ENCODE measurements around the gene EVC. TPM values are rescaled to one million over a fixed set of nuclear protein-coding genes. Genes with fewer than 3 reads are reported as not detected.

EVC gene
- polyA plus RNA-seq, 2 donors, result 2.0 to 4.0 TPM

DNA sequence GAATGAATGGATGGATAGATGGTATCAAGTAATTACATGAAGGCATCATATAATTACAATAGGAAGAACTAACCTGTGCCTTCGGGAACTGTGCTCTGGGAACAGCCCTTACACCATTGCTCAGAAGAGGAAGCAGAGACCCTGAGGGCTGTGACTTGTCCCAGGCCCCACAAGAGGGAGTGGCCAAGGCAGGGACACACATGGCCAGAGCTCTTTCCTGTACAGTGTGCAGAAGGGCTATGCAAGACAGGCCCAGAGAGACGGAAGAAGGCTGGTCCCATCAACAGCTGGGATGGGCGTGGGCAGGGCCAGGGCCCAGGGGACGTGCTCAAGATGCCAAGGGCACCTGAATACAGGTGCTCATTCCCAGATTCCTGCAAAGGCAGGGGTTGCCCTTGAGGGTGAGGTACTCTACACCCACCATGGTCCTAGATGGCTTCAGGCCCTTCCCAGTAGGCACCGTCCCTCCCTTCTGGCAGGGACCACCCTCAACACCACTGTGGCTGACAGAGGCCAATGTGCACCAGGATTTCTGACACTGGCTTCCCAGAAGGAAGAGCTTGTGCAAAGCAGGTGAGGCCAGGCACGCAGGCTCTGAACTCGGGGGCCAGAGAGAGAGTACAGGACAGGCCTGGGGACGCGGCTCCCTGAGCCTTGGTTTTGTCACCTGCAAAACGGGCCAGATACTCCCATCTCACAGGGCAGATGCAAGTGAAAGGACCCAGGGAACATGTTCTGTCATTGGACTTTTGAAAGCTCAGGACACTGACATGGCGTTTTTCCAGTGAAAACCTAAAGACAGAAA, 4.3 kb upstream of the EVC start:
- WGBS, 2 donors, result 89% methylated on average over 11 of the region's 11 CpGs
- H3K27ac ChIP-seq (ENCODE audit: low read depth in 2 of 2, low read length in 1 of 2), result no peak overlapping the region
- H3K36me3 ChIP-seq (ENCODE audit: control insufficient read depth in 2 of 2, insufficient read depth in 2 of 2, low read length in 1 of 2), result peaks cover 0 to 2% of the 10 kb centered on the region in 2 donors
- no peaks in the 10 kb centered on the region for H3K9me3 ChIP-seq (ENCODE audit: control insufficient read depth in 2 of 2, insufficient read depth in 1 of 2, low read depth in 1 of 2, low read length in 1 of 2)
- no peaks in the 10 kb centered on the region for H3K27me3 ChIP-seq (ENCODE audit: control insufficient read depth in 1 of 2, insufficient read depth in 2 of 2, low read length in 2 of 2)
- peaks cover 7 to 13% of the 10 kb centered on the region in 2 donors for H3K4me1 ChIP-seq (ENCODE audit: control insufficient read depth in 2 of 2, insufficient read depth in 2 of 2, low read length in 1 of 2)
- no peak overlapping the region for H3K4me3 ChIP-seq (ENCODE audit: low read depth in 1 of 2, low read length in 2 of 2)

- Histone ChIP-seq H3K36me3 (ENCODE audit: control insufficient read depth in 2 of 2, insufficient read depth in 2 of 2, low read length in 1 of 2) (peaks cover 0 to 2% of the 10 kb centered on the region in 2 donors), H3K4me1 (ENCODE audit: control insufficient read depth in 2 of 2, insufficient read depth in 2 of 2, low read length in 1 of 2) (peaks cover 10 to 20% of the 10 kb centered on the region in 2 donors), H3K4me3 (ENCODE audit: low read depth in 1 of 2, low read length in 2 of 2) (peak overlapping the region; percentile 59), H3K27ac (ENCODE audit: low read depth in 2 of 2, low read length in 1 of 2) (no peak overlapping the region), H3K9me3 (ENCODE audit: control insufficient read depth in 2 of 2, insufficient read depth in 1 of 2, low read depth in 1 of 2, low read length in 1 of 2) (no peaks in the 10 kb centered on the region), H3K27me3 (ENCODE audit: control insufficient read depth in 1 of 2, insufficient read depth in 2 of 2, low read length in 2 of 2) (no peaks in the 10 kb centered on the region)
- WGBS, 2 donors, result 45 to 51% methylated on average over 5 of the region's 5 CpGs
Measured at GRCh38 chr4:5707366-5707765, 3.6 kb upstream of the EVC start.

DNA sequence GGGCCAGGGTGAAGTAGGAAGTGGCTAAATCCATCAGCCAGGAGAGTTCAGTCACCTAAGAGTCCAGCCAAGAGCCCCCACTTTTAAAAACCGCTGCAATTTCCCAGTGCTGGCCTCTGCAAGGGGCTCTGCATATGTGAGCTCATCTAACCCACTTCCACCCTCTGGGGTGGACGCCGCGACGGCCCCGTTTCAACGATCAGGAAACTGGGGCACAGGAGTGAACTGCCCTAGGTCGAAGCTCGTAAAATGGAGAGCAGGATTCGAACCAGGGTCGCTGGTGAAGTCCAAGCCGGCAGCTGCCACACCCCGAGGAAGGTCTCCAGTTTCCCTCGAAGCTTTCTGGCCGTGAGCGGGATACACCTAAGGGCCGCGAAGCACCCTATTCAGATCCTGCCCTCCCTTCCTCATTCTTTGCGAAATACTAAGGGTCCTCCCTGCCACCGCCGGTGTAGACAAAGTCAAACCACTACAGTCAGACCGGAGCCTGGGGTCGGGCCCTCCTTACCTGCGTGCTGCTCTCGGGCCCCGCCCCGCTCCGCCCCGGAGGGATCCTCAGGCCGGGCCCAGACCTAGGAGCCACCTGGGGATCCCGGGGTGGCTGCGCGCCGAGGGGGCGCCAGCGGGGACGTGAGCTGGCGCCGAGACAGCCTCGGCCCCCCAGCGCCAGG, 3.1 kb upstream of the EVC start:
- H3K27ac ChIP-seq (ENCODE audit: low read depth in 2 of 2, low read length in 1 of 2), result peak overlapping the region; percentile 44 to 82
- H3K9me3 ChIP-seq (ENCODE audit: control insufficient read depth in 2 of 2, insufficient read depth in 1 of 2, low read depth in 1 of 2, low read length in 1 of 2), result no peaks in the 10 kb centered on the region
- no peaks in the 10 kb centered on the region for H3K27me3 ChIP-seq (ENCODE audit: control insufficient read depth in 1 of 2, insufficient read depth in 2 of 2, low read length in 2 of 2)
- peak overlapping the region; percentile 59 for H3K4me3 ChIP-seq (ENCODE audit: low read depth in 1 of 2, low read length in 2 of 2)
- H3K4me1 ChIP-seq (ENCODE audit: control insufficient read depth in 2 of 2, insufficient read depth in 2 of 2, low read length in 1 of 2), result peaks cover 11 to 21% of the 10 kb centered on the region in 2 donors
- 2 to 3% methylated on average over 41 of the region's 41 CpGs for whole genome bisulfite sequencing, 2 donors
- H3K36me3 ChIP-seq (ENCODE audit: control insufficient read depth in 2 of 2, insufficient read depth in 2 of 2, low read length in 1 of 2), result peaks cover 0 to 2% of the 10 kb centered on the region in 2 donors

- Histone ChIP-seq H3K4me3 (ENCODE audit: low read depth in 1 of 2, low read length in 2 of 2) (peak within 1 kb of the TSS; percentile 59), H3K27me3 (ENCODE audit: control insufficient read depth in 1 of 2, insufficient read depth in 2 of 2, low read length in 2 of 2) (no peaks in the 10 kb centered on the region), H3K4me1 (ENCODE audit: control insufficient read depth in 2 of 2, insufficient read depth in 2 of 2, low read length in 1 of 2) (peaks cover 11 to 21% of the 10 kb centered on the region in 2 donors), H3K9me3 (ENCODE audit: control insufficient read depth in 2 of 2, insufficient read depth in 1 of 2, low read depth in 1 of 2, low read length in 1 of 2) (no peaks in the 10 kb centered on the region), H3K27ac (ENCODE audit: low read depth in 2 of 2, low read length in 1 of 2) (peak within 1 kb of the TSS; percentile 44 to 82), H3K36me3 (ENCODE audit: control insufficient read depth in 2 of 2, insufficient read depth in 2 of 2, low read length in 1 of 2) (peaks cover 0 to 2% of the 10 kb centered on the region in 2 donors)
- WGBS, 2 donors, result 11 to 13% methylated on average over 55 to 57 of the region's 57 CpGs
Measured at GRCh38 chr4:5708449-5709206, 2.4 kb upstream of the EVC start, which contains the start of gene EVC2. Gene EVC2, minus strand, starts transcription at chr4:5708559. Its CDS starts 46 bp downstream, at chr4:5708513.

GRCh38 chr4:5709207-5709575, 1.8 kb upstream of the EVC start:
- peak overlapping the region; percentile 44 to 82 for H3K27ac ChIP-seq (ENCODE audit: low read depth in 2 of 2, low read length in 1 of 2)
- no peaks in the 10 kb centered on the region for H3K9me3 ChIP-seq (ENCODE audit: control insufficient read depth in 2 of 2, insufficient read depth in 1 of 2, low read depth in 1 of 2, low read length in 1 of 2)
- WGBS, 2 donors, result 71 to 73% methylated on average over 8 of the region's 8 CpGs
- H3K27me3 ChIP-seq (ENCODE audit: control insufficient read depth in 1 of 2, insufficient read depth in 2 of 2, low read length in 2 of 2), result no peaks in the 10 kb centered on the region
- peak overlapping the region in 1 of 2 donors; percentile 59 for H3K4me3 ChIP-seq (ENCODE audit: low read depth in 1 of 2, low read length in 2 of 2)
- peaks cover 11 to 24% of the 10 kb centered on the region in 2 donors for H3K4me1 ChIP-seq (ENCODE audit: control insufficient read depth in 2 of 2, insufficient read depth in 2 of 2, low read length in 1 of 2)
- no peaks in the 10 kb centered on the region for H3K36me3 ChIP-seq (ENCODE audit: control insufficient read depth in 2 of 2, insufficient read depth in 2 of 2, low read length in 1 of 2)

DNA sequence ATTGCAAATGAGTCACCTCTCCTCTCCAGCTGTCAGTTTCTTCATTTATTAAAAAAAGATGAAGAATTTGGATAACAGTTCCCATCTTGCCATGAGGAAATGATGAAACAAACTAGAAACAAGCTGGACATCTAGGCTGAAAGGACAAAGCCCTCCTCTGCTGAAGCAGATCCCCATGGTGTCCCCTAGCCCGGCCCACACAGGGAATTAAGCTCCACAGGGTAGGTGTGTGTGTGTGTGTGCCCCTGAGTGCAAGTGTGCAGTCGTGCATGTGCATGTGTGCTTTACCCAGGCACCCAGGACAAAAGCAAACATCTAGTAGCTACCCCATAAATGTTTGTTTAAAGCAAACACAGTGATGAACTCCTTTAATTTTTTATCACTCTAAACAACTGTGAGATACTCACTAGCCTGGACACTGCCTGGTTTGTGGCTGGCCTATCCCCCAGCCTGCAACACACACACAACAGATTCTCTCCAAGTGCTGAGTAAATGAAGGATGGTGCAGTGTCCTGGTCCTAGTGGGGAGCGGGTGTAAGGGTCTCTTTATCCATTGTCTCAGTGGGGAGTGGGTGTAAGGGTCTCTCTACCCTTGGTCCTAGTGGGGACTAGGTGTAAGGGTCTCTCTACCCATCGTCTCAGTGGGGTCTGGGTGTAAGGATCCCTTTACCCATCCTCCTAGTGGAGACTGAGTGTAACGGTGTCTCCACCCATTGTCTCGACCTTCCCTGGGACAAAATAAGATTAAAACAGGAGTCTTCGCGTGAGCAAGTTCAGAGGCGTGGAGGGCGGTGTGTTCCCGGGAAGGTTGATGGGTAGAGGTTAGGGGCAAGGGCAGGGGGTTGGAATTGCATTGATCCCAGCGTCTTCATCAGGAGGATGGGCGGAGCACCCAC, 688 bp upstream of the EVC start:
- peak overlapping the region; percentile 59 to 62 for H3K4me3 ChIP-seq (ENCODE audit: low read depth in 1 of 2, low read length in 2 of 2)
- no peaks in the 10 kb centered on the region for H3K27me3 ChIP-seq (ENCODE audit: control insufficient read depth in 1 of 2, insufficient read depth in 2 of 2, low read length in 2 of 2)
- WGBS, 2 donors, result 17 to 20% methylated on average over 13 of the region's 13 CpGs
- no peaks in the 10 kb centered on the region for H3K36me3 ChIP-seq (ENCODE audit: control insufficient read depth in 2 of 2, insufficient read depth in 2 of 2, low read length in 1 of 2)
- peaks cover 11 to 24% of the 10 kb centered on the region in 2 donors for H3K4me1 ChIP-seq (ENCODE audit: control insufficient read depth in 2 of 2, insufficient read depth in 2 of 2, low read length in 1 of 2)
- H3K9me3 ChIP-seq (ENCODE audit: control insufficient read depth in 2 of 2, insufficient read depth in 1 of 2, low read depth in 1 of 2, low read length in 1 of 2), result no peaks in the 10 kb centered on the region
- H3K27ac ChIP-seq (ENCODE audit: low read depth in 2 of 2, low read length in 1 of 2), result peak overlapping the region; percentile 70 to 74

GRCh38 chr4:5711479-5712184, 631 bp downstream of the EVC start:
- Histone ChIP-seq H3K9me3 (ENCODE audit: control insufficient read depth in 2 of 2, insufficient read depth in 1 of 2, low read depth in 1 of 2, low read length in 1 of 2) (no peaks in the 10 kb centered on the region), H3K27ac (ENCODE audit: low read depth in 2 of 2, low read length in 1 of 2) (peak overlapping the region; percentile 58 to 70), H3K4me1 (ENCODE audit: control insufficient read depth in 2 of 2, insufficient read depth in 2 of 2, low read length in 1 of 2) (peaks cover 11 to 23% of the 10 kb centered on the region in 2 donors), H3K27me3 (ENCODE audit: control insufficient read depth in 1 of 2, insufficient read depth in 2 of 2, low read length in 2 of 2) (no peaks in the 10 kb centered on the region), H3K36me3 (ENCODE audit: control insufficient read depth in 2 of 2, insufficient read depth in 2 of 2, low read length in 1 of 2) (no peaks in the 10 kb centered on the region), H3K4me3 (ENCODE audit: low read depth in 1 of 2, low read length in 2 of 2) (peak overlapping the region; percentile 59 to 62)
- 13 to 27% methylated on average over 25 to 52 of the region's 52 CpGs for WGBS, 2 donors

DNA sequence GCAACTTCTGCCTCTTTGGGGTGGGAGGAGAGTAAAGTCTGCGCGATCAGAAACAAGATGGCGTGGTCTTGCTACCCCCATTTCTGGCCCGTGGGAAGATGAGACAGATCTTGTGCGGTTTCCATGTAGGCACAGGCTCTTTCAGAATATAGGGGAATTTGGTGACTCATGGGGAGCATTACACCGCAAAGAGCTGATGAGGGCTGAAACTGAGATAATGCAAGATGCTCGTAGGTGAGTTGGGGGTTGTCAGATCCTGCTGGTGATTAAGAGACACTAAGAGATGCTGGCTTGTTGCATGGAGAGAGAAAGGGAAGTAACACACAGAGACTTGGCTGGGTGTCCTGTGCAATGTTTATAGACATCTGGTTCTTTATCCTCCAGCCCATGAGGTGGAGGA, 1.5 kb downstream of the EVC start:
- Histone ChIP-seq H3K27ac (ENCODE audit: low read depth in 2 of 2, low read length in 1 of 2) (no peak overlapping the region), H3K36me3 (ENCODE audit: control insufficient read depth in 2 of 2, insufficient read depth in 2 of 2, low read length in 1 of 2) (no peaks in the 10 kb centered on the region), H3K9me3 (ENCODE audit: control insufficient read depth in 2 of 2, insufficient read depth in 1 of 2, low read depth in 1 of 2, low read length in 1 of 2) (no peaks in the 10 kb centered on the region), H3K4me1 (ENCODE audit: control insufficient read depth in 2 of 2, insufficient read depth in 2 of 2, low read length in 1 of 2) (peaks cover 7 to 16% of the 10 kb centered on the region in 2 donors), H3K27me3 (ENCODE audit: control insufficient read depth in 1 of 2, insufficient read depth in 2 of 2, low read length in 2 of 2) (no peaks in the 10 kb centered on the region), H3K4me3 (ENCODE audit: low read depth in 1 of 2, low read length in 2 of 2) (no peak overlapping the region)
- 75 to 78% methylated on average over 7 of the region's 7 CpGs for WGBS, 2 donors

Data from esophagus (tissue), 2 donors.